IPS-11a (cell line): ENCODE results near the gene ZNF844.
"Not testable (repeated sequence)": the region's sequence is repeated elsewhere in the genome, so short reads cannot be mapped to it uniquely, and the experiment has no call there.

Experiments
- H3K4me3 ChIP-seq: one replicate; pipeline ENCODE4 v1.5.1; 2013; ENCODE audit warnings: low read depth, low read length, control low read depth

Gene ZNF844

DNA sequence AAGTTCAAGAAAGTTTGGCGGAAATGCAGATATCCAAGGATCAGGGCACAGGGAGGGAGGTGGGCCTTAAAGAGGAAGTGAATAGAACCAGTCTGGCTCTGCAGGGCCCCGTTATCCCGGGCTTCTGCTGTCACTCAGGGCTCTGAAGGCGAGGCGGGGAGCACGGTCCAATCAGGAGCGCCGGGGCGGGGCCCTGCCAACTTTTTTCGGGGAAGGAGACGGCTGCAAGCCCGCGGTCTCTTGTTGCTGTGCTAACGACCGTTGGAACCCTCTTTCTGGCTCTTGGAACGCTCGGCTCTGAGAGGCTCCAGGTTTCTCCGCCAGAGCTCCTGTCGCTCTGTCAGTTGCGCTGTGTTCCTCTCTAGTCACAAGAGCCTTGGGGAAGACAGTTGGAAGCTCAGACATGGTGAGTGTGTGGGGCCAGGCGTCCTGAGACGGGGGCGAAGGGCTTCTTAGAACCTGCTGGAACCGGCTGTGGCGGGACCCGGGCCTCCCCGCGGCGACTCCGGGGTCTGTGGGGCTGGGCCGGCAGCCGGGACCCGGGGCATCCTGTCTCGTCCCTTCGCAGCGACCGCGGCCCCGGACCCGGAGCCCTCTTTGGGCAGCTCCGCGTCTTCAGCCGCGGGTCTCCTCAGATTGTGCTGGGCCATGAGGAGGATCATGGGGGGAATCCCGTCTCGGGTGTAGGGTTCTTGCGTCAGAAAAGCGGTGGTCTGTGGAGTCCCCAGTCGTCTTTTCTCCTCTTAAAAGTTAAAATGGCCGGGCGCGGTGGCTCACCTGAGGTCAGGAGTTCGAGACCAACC, 27.7 kb downstream of the ZNF844 start:
- H3K4me3 ChIP-seq: peak overlapping the region; percentile 89

GRCh38 chr19:12092956-12093355, 28.4 kb downstream of the ZNF844 start:
- H3K4me3 ChIP-seq: peak overlapping the region; percentile 89

DNA sequence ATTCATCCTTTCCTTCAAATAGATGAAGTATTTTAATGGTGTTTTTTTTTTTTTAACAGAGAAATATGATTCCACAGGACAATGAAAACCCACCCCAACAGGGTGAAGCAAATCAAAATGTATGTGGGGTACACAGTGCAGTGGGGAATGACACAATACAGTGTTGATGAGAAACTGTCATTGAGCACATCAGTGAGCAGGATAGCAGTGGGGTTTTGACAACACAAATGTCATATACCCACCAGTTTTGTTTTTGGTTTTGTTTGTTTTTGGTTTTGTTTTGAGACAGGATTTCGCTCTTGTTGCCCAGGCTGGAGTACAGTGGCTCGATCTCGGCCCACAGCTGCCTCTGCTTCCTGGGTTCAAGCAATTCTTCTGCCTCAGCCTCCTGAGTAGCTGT, 29.2 kb downstream of the ZNF844 start:
- H3K4me3 ChIP-seq: no peak overlapping the region

GRCh38 chr19:12095111-12095790, 30.7 kb downstream of the ZNF844 start:
- no peak overlapping the region for H3K4me3 ChIP-seq

DNA sequence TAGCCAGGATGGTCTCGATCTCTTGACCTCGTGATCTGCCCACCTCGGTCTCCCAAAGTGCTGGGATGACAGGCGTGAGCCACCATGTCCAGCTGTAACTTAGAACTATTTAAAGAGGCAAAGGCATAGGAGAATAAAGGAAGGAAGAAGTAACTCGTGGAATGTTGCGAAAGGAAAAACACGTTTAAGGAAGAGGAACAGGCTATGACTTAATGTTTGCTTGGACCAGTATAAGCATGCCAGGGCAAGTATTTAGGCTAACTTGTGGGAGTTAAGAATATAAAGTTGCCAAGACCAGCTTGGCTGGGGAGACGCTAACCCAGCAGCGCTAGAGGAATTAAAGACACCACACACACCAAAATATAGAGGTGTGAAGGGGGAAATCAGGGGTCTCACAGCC, 33.5 kb downstream of the ZNF844 start:
- H3K4me3 ChIP-seq: no peak overlapping the region

DNA sequence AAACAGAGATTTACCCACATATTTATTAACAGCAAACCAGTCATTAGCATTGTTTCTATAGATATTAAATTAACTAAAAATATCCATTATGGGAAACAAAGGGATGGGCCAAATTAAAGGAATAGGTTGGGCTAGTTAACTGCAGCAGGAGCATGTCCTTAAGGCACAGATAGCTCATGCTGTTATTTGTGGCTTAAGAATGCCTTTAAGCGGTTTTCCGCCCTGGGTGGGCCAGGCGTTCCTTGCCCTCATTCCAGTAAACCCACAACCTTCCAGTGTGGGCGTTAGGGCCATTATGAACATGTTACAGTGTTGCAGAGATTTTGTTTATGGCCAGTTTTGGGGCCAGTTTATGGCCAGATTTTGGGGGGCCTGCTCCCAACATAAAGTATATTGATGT, 39.4 kb downstream of the ZNF844 start:
- H3K4me3 ChIP-seq: not testable (repeated sequence)

GRCh38 chr19:12111176-12111575, 46.6 kb downstream of the ZNF844 start:
- H3K4me3 ChIP-seq: no peak overlapping the region

- H3K4me3 ChIP-seq: no peak overlapping the region
Observed at GRCh38 chr19:12111943-12112637, 47.6 kb downstream of the ZNF844 start.

DNA sequence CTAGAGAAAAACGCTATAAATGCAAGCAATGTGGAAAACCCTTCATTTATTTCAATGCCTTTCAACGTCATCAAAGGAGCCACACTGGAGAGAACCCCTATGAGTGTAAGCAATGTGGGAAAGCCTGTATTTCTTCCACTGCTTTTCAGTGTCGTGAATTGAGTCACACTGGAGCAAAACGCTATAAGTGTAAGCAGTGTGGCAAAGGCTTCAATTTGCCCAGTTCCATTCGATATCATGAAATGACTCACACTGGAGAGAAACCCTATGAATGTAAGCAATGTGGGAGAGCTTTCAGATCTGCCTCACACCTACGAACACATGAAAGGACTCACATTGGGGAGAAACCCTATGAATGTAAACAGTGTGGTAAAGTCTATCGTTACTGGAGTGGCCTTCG, 48.2 kb downstream of the ZNF844 start:
- H3K4me3 ChIP-seq: no peak overlapping the region

- no peak overlapping the region for H3K4me3 ChIP-seq
Observed at GRCh38 chr19:12113121-12113520, 48.6 kb downstream of the ZNF844 start.

DNA sequence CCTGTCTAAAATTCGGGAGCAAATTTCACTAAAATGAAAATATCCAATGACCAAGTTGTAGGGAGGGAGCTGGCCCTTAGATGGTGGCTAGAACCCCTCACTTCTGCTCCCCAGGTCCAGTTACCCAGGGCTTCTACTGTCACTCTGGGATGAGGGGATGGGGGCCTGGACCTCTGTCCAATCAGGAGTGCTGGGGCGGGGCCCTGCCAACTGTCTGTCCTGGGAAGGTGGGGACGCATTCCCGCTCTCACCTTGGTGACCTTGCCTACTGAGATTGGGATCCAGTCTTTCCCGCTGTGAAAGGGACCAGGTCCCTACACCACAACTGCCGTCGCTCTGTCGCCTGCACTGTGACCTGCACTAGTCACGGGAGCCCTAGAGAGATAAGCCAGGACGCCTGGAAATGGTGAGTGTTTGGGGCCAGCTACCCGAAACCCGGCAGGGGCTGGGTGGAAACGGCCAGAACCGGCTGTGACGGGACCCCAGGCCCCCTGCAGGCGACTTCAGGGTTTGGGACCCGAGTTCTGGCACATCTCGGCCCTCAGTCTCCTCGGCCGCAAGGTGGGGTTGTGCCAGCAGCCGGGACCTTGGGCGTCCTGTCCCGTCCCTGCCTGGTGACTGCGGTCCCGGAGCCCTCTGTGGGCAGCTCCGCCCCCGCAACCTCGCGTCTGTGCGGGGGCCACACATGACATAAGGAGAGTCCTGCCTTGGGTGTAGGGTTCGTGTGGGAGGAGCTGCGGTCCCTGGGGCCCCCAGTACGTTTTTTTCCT, 52.9 kb downstream of the ZNF844 start:
- no peak overlapping the region for H3K4me3 ChIP-seq

DNA sequence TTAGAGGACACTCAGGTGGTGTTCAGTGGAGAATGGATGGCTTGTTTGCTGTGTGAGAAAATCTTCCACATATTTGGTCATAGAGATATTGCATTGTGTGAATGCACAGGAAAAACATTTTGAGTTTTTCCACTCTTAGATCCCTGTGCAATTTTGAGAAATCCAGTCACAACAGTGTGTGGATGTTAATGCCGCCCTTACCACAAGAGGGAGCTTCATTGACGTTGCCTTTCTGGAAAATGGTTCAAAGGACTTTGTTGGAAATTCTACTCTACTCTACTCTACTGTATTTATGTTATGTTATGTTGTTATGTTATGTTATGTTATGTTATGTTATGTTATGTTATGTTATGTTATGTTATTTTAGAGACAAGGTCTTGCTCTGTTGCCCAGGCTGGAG, 62.2 kb downstream of the ZNF844 start:
- H3K4me3 ChIP-seq: no peak overlapping the region
